ENCODE data around the gene ACTL8. TPM values are rescaled to one million over a fixed set of nuclear protein-coding genes. Genes with fewer than 3 reads are reported as not detected.

The ACTL8 gene
- total RNA-seq, 4 donors from 2014 or later: not detected

- 85 to 88% methylated on average over 1 of the region's 1 CpG for WGBS, 2 donors
- H3K27me3 ChIP-seq: no peaks in the 10 kb centered on the region
- TF ChIP-seq EP300 (IDR thresholded peaks at IDR 0.05) (no peak), CTCF (IDR thresholded peaks at IDR 0.05) (no peak), POLR2A (IDR thresholded peaks at IDR 0.05) (no peak)
- H3K36me3 ChIP-seq: no peaks in the 10 kb centered on the region
- peaks cover 0 to 14% (median 0%) of the 10 kb centered on the region in 4 donors for H3K9me3 ChIP-seq
- H3K4me1 ChIP-seq: no peaks in the 10 kb centered on the region
- no peak for DNase-seq (ENCODE audit: low spot score in 2 of 2)
- H3K27ac ChIP-seq: no peak overlapping the region
- no peak overlapping the region for H3K4me3 ChIP-seq
Measured at GRCh38 chr1:17874231-17874630, 119.1 kb downstream of the ACTL8 start.

- Histone ChIP-seq H3K36me3 (no peaks in the 10 kb centered on the region), H3K27me3 (peaks cover 0 to 1% of the 10 kb centered on the region in 2 donors), H3K4me1 (no peaks in the 10 kb centered on the region), H3K9me3 (peaks cover 0 to 14% (median 0%) of the 10 kb centered on the region in 4 donors), H3K27ac (no peak overlapping the region), H3K4me3 (no peak overlapping the region)
- 11 to 17% methylated on average over 5 of the region's 5 CpGs for WGBS, 2 donors
- TF ChIP-seq EP300 (IDR thresholded peaks at IDR 0.05) (no peak), CTCF (IDR thresholded peaks at IDR 0.05) (no peak), POLR2A (IDR thresholded peaks at IDR 0.05) (no peak)
- no peak for DNase-seq (ENCODE audit: low spot score in 2 of 2)
Measured at GRCh38 chr1:17874710-17875109, 119.6 kb downstream of the ACTL8 start.

DNA sequence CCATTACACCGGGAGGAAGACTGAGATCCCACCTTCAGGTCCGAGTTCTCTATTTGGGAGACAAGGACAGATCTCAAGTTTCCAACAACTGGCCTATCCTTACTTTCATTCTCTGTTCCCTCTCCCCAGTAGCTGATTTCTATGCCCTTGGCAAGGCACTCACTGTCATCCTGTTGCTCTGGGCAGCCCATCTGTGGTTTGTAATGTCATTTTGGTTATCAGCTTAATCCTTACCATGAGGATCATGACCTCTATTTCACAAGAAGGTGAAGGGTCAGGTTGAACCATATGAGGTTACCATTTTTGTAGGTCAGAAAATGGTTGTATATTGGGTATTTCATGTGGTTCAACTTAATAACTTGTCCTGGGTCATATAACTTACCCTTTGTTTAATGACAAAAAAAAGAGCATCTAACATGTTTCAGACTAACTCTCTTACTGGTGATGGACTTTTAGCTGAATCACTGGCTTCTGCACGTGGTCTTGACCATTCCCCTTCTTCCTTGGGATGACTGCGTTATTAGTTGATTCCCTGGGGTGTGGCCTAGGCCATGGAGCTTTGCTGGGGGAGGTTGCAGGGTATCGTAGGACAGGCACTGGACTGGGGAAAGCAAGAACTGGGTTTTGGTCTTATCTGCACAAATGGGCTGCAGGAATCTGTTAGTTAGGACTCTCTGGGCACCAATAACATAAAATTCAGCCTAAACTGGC is 120.2 kb downstream of the ACTL8 start:
- Histone ChIP-seq H3K27me3 (peaks cover 0 to 4% of the 10 kb centered on the region in 2 donors), H3K4me3 (no peak overlapping the region), H3K4me1 (no peaks in the 10 kb centered on the region), H3K9me3 (peaks cover 0 to 10% (median 0%) of the 10 kb centered on the region in 4 donors), H3K27ac (no peak overlapping the region), H3K36me3 (no peaks in the 10 kb centered on the region)
- TF ChIP-seq POLR2A (IDR thresholded peaks at IDR 0.05) (no peak), EP300 (IDR thresholded peaks at IDR 0.05) (no peak), CTCF (IDR thresholded peaks at IDR 0.05) (no peak)
- no peak for DNase-seq (ENCODE audit: low spot score in 2 of 2)
- WGBS, 2 donors: 33 to 55% methylated on average over 4 of the region's 5 CpGs

DNA sequence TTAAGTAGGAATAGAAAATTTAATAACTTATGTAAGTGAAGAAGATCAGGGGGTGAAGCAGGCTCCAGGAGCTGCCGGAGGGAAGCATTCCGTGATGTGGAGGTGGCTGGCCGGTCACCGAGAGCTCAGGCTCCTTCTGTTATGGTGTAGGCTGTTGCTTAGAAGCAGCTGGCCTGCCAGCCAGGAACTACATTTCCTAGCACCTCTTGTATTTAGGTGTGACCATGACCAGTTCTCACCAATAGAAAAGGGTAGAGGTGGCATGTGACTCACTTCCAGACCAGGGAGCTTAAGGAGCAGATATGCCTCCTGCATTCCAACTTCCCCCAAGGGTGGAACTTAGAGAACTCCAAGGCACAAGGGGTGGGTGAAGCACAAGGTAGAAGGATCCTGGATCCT is 120.7 kb downstream of the ACTL8 start:
- no peak overlapping the region for H3K4me3 ChIP-seq
- DNase-seq (ENCODE audit: low spot score in 2 of 2): no peak
- peaks cover 0 to 5% (median 0%) of the 10 kb centered on the region in 4 donors for H3K9me3 ChIP-seq
- 82 to 90% methylated on average over 4 of the region's 4 CpGs for WGBS, 2 donors
- TF ChIP-seq POLR2A (IDR thresholded peaks at IDR 0.05) (no peak), EP300 (IDR thresholded peaks at IDR 0.05) (no peak), CTCF (IDR thresholded peaks at IDR 0.05) (no peak)
- H3K27ac ChIP-seq: no peak overlapping the region
- H3K4me1 ChIP-seq: no peaks in the 10 kb centered on the region
- H3K27me3 ChIP-seq: peaks cover 0 to 4% of the 10 kb centered on the region in 2 donors
- H3K36me3 ChIP-seq: no peaks in the 10 kb centered on the region

Other genes starting within 250 kb of the ACTL8 start
- gene ARHGEF10L, start 215.6 kb upstream of the ACTL8 start, total RNA-seq: 10 to 100 TPM; 38.5 to 73.8 (median 41.7) TPM

Measured in tibial nerve (tissue), 4 donors.